K562 (cell line): ENCODE results near the gene CBX3. TPM values are rescaled to one million over a fixed set of nuclear protein-coding genes. Genes with fewer than 3 reads are reported as not detected.

Source experiments
- BMI1 ChIP-seq: fragments of 150-350 bp; IDR thresholded peaks from 2 replicates; pipeline ENCODE4 v1.6.1; 2014; ENCODE audit warnings: low read length
- CCAR2 ChIP-seq: fragments of 200-400 bp; formaldehyde crosslinking; IDR thresholded peaks from 2 replicates; pipeline ENCODE4 v1.6.1; 2017; ENCODE audit warnings: mild to moderate bottlenecking, low read depth, low read length
- GATA2 ChIP-seq: sonication (generic); formaldehyde crosslinking; IDR thresholded peaks from 2 replicates; pipeline ENCODE4 v1.4.0; 2020; ENCODE audit warnings: mild to moderate bottlenecking, missing genetic modification reagents
- HDAC8 ChIP-seq: fragments of 450-650 bp; IDR thresholded peaks from 2 replicates; pipeline ENCODE4 v1.6.1; 2016; ENCODE audit warnings: mild to moderate bottlenecking, missing genetic modification characterization, moderate library complexity, missing compliant biosample characterization
- KLF6 ChIP-seq: fragments of 250-450 bp; sonication (Bioruptor Pico); IDR thresholded peaks from 2 replicates; pipeline ENCODE4 v1.4.0; 2020; ENCODE audit warnings: mild to moderate bottlenecking, moderate library complexity, borderline replicate concordance
- MIER1 ChIP-seq: fragments of 450-650 bp; IDR thresholded peaks from 2 replicates; pipeline ENCODE4 v1.6.1; 2016; ENCODE audit warnings: antibody characterized with exemption, mild to moderate bottlenecking, low read depth
- MTA3 ChIP-seq: fragments of 450-650 bp; formaldehyde crosslinking; IDR thresholded peaks from 2 replicates; pipeline ENCODE4 v1.6.1; 2017; ENCODE audit warnings: mild to moderate bottlenecking, borderline replicate concordance
- NBN ChIP-seq: fragments of 450-650 bp; IDR thresholded peaks from 2 replicates; pipeline ENCODE4 v1.6.1; 2016; ENCODE audit warnings: low read depth, mild to moderate bottlenecking
- NFE2L1 ChIP-seq: fragments of 450-650 bp; IDR thresholded peaks from 2 replicates; pipeline ENCODE4 v1.6.1; 2016; ENCODE audit warnings: missing genetic modification characterization, low read depth, mild to moderate bottlenecking, missing compliant biosample characterization, moderate library complexity, borderline replicate concordance
- POLR2G ChIP-seq: fragments of 200-400 bp; formaldehyde crosslinking; IDR thresholded peaks from 2 replicates; pipeline ENCODE4 v1.6.1; 2017; ENCODE audit warnings: low read depth, mild to moderate bottlenecking, antibody characterized with exemption, low read length, moderate library complexity
- PTRF ChIP-seq: fragments of 450-650 bp; IDR thresholded peaks from 2 replicates; pipeline ENCODE4 v1.6.1; 2016; ENCODE audit warnings: mild to moderate bottlenecking, missing genetic modification characterization, missing compliant biosample characterization
- SETDB1 ChIP-seq: IDR thresholded peaks from one replicate; pipeline ENCODE4 v1.6.1; 2012; ENCODE audit warnings: low read length, control low read depth, inconsistent platforms
- SUPT5H ChIP-seq: fragments of 450-650 bp; IDR thresholded peaks from 2 replicates; pipeline ENCODE4 v1.6.1; 2016
- ZBTB1 ChIP-seq: sonication (generic); formaldehyde crosslinking; IDR thresholded peaks from 2 replicates; pipeline ENCODE4 v1.8.1; 2023; ENCODE audit warnings: missing genetic modification reagents, low read depth, mild to moderate bottlenecking, borderline replicate concordance
- ZNF124 ChIP-seq: sonication (generic); formaldehyde crosslinking; IDR thresholded peaks from 2 replicates; pipeline ENCODE4 v1.8.1; 2022; ENCODE audit warnings: missing genetic modification reagents
- ZNF143 ChIP-seq: sonication (generic); formaldehyde crosslinking; IDR thresholded peaks from 2 replicates; pipeline ENCODE4 v1.9.0; 2022; ENCODE audit warnings: mild to moderate bottlenecking, missing genetic modification reagents
- ZNF165 ChIP-seq: fragments of 250-450 bp; sonication (Bioruptor Pico); IDR thresholded peaks from 2 replicates; pipeline ENCODE4 v1.4.0; 2020; ENCODE audit warnings: borderline replicate concordance
- ZNF217 ChIP-seq: sonication (generic); formaldehyde crosslinking; IDR thresholded peaks from 2 replicates; pipeline ENCODE4 v1.8.0; 2022; ENCODE audit warnings: mild to moderate bottlenecking, missing genetic modification reagents
- ZNF408 ChIP-seq: fragments of 250-450 bp; sonication (Bioruptor Pico); IDR thresholded peaks from 2 replicates; pipeline ENCODE4 v1.4.0; 2020; ENCODE audit warnings: low read depth, mild to moderate bottlenecking, moderate library complexity
- ZNF436 ChIP-seq: fragments of 250-450, 450-650 bp; sonication (Bioruptor Pico); formaldehyde crosslinking; IDR thresholded peaks from 2 replicates; pipeline ENCODE4 v1.7.0; 2020; ENCODE audit warnings: mild to moderate bottlenecking
- ZNF699 ChIP-seq: fragments of 250-450 bp; sonication (Bioruptor Pico); IDR thresholded peaks from 2 replicates; pipeline ENCODE4 v1.8.0; 2021; ENCODE audit warnings: mild to moderate bottlenecking, moderate library complexity; ENCODE audit not compliant: insufficient replicate concordance
- ZNF780A ChIP-seq: fragments of 250-450 bp; sonication (Bioruptor Pico); IDR thresholded peaks from 2 replicates; pipeline ENCODE4 v1.5.0; 2021; ENCODE audit warnings: mild to moderate bottlenecking
- polyA plus RNA-seq, 8 experiments: library from polyadenylated mRNA; depleted of rRNA in 4 of 8; stranded (reverse) in 5 of 8; unstranded in 3 of 8; fragments of >200 nt; fragmentation: Nextera tagmentation in 2 of 8; fragmentation: Illumina TruSeq in 1 of 8; extraction: Ambion mirVana in 2 of 8; extraction: Trizol in 1 of 8; gene quantifications; 2 replicates each; pipeline versions ENCODE4 v1.2.1 to v1.2.3, GENCODE V29; 2011 to 2014; ENCODE audit warnings: inconsistent platforms in 1 of 8, missing spikeins in 1 of 8
- total RNA-seq, 7 experiments: library from RNA; depleted of rRNA in 6 of 7; stranded (reverse); fragments of >200 nt in 6 of 7; fragmentation: Illumina TruSeq in 2 of 7; extraction: Trizol in 2 of 7; gene quantifications; 2 replicates each; pipeline versions ENCODE4 v1.2.1 to v1.2.3, GENCODE V29; 2011 to 2021; ENCODE audit warnings: low replicate concordance in 1 of 7
- TF ChIP-seq, protein P1 (sequence below): fragments of 250-450 bp; sonication (Bioruptor Pico); IDR thresholded peaks from 2 replicates; pipeline ENCODE4 v1.4.0; 2020; ENCODE audit warnings: borderline replicate concordance
- TF ChIP-seq, protein P2 (sequence below): fragments of 250-450 bp; sonication (Bioruptor Pico); IDR thresholded peaks from 2 replicates; pipeline ENCODE4 v1.4.0; 2020; ENCODE audit warnings: mild to moderate bottlenecking
- TF ChIP-seq, protein P3 (sequence below): fragments of 450-650 bp; formaldehyde crosslinking; IDR thresholded peaks from 2 replicates; pipeline ENCODE4 v1.4.0; 2020; ENCODE audit warnings: mild to moderate bottlenecking, mixed read lengths

The CBX3 gene
- total and polyA plus RNA-seq, 9 of the 15 experiments (the other 6 are each of a cell fraction or from before 2014, with no cell fraction given): 198 to 413 (median 328) TPM

DNA sequence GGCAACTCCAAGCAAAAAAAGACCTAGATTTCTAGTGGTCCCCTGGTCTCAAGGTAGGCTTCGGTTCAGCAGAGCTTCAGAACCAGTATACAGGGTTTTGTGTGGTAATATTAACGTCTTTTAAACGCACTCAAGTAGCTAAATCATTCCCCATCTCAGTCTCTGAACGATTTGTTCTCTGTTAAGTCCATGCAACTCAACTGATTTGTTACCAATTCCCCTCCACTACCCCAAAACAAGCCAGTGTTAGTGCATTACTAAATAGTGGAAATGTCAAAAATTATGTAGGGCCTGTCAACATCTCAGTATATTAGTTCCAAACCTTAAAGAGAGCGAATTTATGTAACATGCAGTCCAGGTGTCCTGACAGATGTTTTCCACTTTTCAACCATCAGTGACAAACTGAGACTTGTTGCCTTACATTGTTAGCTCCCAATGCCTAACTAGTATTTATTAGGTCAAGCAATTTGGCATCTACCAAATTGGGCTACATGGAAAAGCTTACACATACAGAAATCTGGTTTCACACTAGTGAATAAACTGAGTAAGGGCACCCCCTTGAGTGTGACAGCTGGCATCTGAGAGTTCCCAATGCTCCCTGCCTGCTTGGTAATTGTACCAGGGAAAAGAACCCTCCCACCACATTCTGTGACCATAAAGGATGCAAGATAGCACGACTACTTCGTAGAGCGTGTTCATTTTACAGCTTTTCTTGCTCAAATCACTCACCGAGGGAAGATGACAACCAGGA lies 13.2 kb upstream of the CBX3 start (continued):
- TF ChIP-seq MIER1 (no peak), NFE2L1 (no peak), PTRF (tag) (no peak), MTA3 (no peak), ZNF780A (CRISPR knock-in tag) (no peak), SUPT5H (peak; percentile 84), ZNF165 (CRISPR knock-in tag) (no peak), ZNF699 (CRISPR knock-in tag) (no peak), GATA2 (CRISPR knock-in tag) (no peak), POLR2G (peak; percentile 56), ZNF217 (CRISPR knock-in tag) (no peak), NBN (no peak), SETDB1 (no peak), ZBTB1 (CRISPR knock-in tag) (no peak), BMI1 (no peak), HDAC8 (tag) (no peak), CCAR2 (no peak), ZNF124 (CRISPR knock-in tag) (no peak), ZNF143 (CRISPR knock-in tag) (no peak), ZNF408 (CRISPR knock-in tag) (no peak), KLF6 (CRISPR knock-in tag) (no peak), ZNF436 (no peak; the same call in 1 of the 2 replicates)
- TF ChIP-seq, protein P1, sequence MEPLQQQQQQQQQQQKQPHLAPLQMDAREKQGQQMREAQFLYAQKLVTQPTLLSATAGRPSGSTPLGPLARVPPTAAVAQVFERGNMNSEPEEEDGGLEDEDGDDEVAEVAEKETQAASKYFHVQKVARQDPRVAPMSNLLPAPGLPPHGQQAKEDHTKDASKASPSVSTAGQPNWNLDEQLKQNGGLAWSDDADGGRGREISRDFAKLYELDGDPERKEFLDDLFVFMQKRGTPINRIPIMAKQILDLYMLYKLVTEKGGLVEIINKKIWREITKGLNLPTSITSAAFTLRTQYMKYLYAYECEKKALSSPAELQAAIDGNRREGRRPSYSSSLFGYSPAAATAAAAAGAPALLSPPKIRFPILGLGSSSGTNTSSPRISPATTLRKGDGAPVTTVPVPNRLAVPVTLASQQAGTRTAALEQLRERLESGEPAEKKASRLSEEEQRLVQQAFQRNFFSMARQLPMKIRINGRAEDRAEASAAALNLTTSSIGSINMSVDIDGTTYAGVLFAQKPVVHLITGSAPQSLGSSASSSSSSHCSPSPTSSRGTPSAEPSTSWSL (CRISPR knock-in tag): no peak
- TF ChIP-seq, protein P2, sequence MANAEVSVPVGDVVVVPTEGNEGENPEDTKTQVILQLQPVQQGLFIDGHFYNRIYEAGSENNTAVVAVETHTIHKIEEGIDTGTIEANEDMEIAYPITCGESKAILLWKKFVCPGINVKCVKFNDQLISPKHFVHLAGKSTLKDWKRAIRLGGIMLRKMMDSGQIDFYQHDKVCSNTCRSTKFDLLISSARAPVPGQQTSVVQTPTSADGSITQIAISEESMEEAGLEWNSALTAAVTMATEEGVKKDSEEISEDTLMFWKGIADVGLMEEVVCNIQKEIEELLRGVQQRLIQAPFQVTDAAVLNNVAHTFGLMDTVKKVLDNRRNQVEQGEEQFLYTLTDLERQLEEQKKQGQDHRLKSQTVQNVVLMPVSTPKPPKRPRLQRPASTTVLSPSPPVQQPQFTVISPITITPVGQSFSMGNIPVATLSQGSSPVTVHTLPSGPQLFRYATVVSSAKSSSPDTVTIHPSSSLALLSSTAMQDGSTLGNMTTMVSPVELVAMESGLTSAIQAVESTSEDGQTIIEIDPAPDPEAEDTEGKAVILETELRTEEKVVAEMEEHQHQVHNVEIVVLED (CRISPR knock-in tag): no peak
- TF ChIP-seq, protein P3, sequence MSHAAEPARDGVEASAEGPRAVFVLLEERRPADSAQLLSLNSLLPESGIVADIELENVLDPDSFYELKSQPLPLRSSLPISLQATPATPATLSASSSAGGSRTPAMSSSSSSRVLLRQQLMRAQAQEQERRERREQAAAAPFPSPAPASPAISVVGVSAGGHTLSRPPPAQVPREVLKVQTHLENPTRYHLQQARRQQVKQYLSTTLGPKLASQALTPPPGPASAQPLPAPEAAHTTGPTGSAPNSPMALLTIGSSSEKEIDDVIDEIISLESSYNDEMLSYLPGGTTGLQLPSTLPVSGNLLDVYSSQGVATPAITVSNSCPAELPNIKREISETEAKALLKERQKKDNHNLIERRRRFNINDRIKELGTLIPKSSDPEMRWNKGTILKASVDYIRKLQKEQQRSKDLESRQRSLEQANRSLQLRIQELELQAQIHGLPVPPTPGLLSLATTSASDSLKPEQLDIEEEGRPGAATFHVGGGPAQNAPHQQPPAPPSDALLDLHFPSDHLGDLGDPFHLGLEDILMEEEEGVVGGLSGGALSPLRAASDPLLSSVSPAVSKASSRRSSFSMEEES (CRISPR knock-in tag): no peak
